ENCODE results near the gene TMIGD1. TPM values are rescaled to one million over a fixed set of nuclear protein-coding genes. Genes with fewer than 3 reads are reported as not detected.

The TMIGD1 gene
- total and polyA plus RNA-seq, 2 of the 13 experiments (the other 11 are each of a cell fraction or from before 2014, with no cell fraction given): not detected

GRCh38 chr17:30291543-30292285 is 42.1 kb downstream of the TMIGD1 start, which contains the start of gene BLMH (continued):
- TF ChIP-seq, protein P1, sequence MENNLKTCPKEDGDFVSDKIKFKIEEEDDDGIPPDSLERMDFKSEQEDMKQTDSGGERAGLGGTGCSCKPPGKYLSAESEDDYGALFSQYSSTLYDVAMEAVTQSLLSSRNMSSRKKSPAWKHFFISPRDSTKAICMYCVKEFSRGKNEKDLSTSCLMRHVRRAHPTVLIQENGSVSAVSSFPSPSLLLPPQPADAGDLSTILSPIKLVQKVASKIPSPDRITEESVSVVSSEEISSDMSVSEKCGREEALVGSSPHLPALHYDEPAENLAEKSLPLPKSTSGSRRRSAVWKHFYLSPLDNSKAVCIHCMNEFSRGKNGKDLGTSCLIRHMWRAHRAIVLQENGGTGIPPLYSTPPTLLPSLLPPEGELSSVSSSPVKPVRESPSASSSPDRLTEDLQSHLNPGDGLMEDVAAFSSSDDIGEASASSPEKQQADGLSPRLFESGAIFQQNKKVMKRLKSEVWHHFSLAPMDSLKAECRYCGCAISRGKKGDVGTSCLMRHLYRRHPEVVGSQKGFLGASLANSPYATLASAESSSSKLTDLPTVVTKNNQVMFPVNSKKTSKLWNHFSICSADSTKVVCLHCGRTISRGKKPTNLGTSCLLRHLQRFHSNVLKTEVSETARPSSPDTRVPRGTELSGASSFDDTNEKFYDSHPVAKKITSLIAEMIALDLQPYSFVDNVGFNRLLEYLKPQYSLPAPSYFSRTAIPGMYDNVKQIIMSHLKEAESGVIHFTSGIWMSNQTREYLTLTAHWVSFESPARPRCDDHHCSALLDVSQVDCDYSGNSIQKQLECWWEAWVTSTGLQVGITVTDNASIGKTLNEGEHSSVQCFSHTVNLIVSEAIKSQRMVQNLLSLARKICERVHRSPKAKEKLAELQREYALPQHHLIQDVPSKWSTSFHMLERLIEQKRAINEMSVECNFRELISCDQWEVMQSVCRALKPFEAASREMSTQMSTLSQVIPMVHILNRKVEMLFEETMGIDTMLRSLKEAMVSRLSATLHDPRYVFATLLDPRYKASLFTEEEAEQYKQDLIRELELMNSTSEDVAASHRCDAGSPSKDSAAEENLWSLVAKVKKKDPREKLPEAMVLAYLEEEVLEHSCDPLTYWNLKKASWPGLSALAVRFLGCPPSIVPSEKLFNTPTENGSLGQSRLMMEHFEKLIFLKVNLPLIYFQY (CRISPR knock-in tag; IDR thresholded peaks at IDR 0.05; ENCODE audit: borderline replicate concordance): 0 out of 2 replicates have a peak, but pooled peaks have one; percentile 24
- TF ChIP-seq ARNT2 (CRISPR knock-in tag; IDR thresholded peaks at IDR 0.05; ENCODE audit: low read depth): peak; percentile 80; the same call in 1 of the 2 replicates
- TF ChIP-seq, protein P2, sequence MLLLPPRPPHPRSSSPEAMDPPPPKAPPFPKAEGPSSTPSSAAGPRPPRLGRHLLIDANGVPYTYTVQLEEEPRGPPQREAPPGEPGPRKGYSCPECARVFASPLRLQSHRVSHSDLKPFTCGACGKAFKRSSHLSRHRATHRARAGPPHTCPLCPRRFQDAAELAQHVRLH (CRISPR knock-in tag; IDR thresholded peaks at IDR 0.05; ENCODE audit: borderline replicate concordance, low read depth): 0 out of 2 replicates have a peak, but pooled peaks have one; percentile 26
- TF ChIP-seq, protein P3, sequence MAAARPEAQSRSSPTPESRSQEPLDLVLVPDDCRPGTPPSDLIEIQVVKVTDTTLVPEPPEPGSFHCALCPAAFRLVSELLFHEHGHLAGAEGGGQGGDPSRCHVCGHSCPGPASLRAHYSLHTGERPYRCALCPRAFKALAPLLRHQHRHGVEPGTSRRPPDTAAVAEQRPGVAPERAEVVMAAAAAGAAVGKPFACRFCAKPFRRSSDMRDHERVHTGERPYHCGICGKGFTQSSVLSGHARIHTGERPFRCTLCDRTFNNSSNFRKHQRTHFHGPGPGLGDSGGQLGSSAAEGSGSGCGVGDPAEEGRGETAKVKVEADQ (CRISPR knock-in tag; IDR thresholded peaks at IDR 0.05; ENCODE audit: borderline replicate concordance): peak; percentile 47; the same call in 1 of the 2 replicates
- no peak for TF ChIP-seq ZNF468 (CRISPR knock-in tag; IDR thresholded peaks at IDR 0.05)
- TF ChIP-seq KAT8 (CRISPR knock-in tag; IDR thresholded peaks at IDR 0.05): 0 out of 2 replicates have a peak, but pooled peaks have one; percentile 33
- TF ChIP-seq, protein P4, sequence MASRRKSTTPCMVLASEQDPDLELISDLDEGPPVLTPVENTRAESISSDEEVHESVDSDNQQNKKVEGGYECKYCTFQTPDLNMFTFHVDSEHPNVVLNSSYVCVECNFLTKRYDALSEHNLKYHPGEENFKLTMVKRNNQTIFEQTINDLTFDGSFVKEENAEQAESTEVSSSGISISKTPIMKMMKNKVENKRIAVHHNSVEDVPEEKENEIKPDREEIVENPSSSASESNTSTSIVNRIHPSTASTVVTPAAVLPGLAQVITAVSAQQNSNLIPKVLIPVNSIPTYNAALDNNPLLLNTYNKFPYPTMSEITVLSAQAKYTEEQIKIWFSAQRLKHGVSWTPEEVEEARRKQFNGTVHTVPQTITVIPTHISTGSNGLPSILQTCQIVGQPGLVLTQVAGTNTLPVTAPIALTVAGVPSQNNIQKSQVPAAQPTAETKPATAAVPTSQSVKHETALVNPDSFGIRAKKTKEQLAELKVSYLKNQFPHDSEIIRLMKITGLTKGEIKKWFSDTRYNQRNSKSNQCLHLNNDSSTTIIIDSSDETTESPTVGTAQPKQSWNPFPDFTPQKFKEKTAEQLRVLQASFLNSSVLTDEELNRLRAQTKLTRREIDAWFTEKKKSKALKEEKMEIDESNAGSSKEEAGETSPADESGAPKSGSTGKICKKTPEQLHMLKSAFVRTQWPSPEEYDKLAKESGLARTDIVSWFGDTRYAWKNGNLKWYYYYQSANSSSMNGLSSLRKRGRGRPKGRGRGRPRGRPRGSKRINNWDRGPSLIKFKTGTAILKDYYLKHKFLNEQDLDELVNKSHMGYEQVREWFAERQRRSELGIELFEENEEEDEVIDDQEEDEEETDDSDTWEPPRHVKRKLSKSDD (CRISPR knock-in tag; IDR thresholded peaks at IDR 0.05; ENCODE audit: low read depth): 0 out of 2 replicates have a peak, but pooled peaks have one; percentile 21
- TF ChIP-seq ZC3H13 (CRISPR knock-in tag; IDR thresholded peaks at IDR 0.05): peak; percentile 36; the same call in 1 of the 2 replicates
- TF ChIP-seq, protein P5, sequence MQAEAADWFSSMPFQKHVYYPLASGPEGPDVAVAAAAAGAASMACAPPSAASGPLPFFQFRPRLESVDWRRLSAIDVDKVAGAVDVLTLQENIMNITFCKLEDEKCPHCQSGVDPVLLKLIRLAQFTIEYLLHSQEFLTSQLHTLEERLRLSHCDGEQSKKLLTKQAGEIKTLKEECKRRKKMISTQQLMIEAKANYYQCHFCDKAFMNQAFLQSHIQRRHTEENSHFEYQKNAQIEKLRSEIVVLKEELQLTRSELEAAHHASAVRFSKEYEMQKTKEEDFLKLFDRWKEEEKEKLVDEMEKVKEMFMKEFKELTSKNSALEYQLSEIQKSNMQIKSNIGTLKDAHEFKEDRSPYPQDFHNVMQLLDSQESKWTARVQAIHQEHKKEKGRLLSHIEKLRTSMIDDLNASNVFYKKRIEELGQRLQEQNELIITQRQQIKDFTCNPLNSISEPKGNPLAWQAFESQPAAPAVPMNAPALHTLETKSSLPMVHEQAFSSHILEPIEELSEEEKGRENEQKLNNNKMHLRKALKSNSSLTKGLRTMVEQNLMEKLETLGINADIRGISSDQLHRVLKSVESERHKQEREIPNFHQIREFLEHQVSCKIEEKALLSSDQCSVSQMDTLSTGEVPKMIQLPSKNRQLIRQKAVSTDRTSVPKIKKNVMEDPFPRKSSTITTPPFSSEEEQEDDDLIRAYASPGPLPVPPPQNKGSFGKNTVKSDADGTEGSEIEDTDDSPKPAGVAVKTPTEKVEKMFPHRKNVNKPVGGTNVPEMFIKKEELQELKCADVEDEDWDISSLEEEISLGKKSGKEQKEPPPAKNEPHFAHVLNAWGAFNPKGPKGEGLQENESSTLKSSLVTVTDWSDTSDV (CRISPR knock-in tag; IDR thresholded peaks at IDR 0.05): no peak
- TF ChIP-seq RBM39 (IDR thresholded peaks at IDR 0.05; ENCODE audit: low read depth, low read length, poor library complexity, severe bottlenecking): peak; percentile 88
- TF ChIP-seq MYPOP (CRISPR knock-in tag; IDR thresholded peaks at IDR 0.05): peak; percentile 48; the same call in 1 of the 2 replicates
- TF ChIP-seq RXRA (CRISPR knock-in tag; IDR thresholded peaks at IDR 0.05): peak; percentile 4; the same call in 1 of the 2 replicates
- TF ChIP-seq ZBTB2 (CRISPR knock-in tag; IDR thresholded peaks at IDR 0.05; ENCODE audit: low read depth): peak; percentile 83
